HepG2 (cell line): ENCODE data around the gene TRPM6. TPM values are rescaled to one million over a fixed set of nuclear protein-coding genes. Genes with fewer than 3 reads are reported as not detected.

Experiments used
- ARID5B ChIP-seq: IDR thresholded peaks from 2 replicates; pipeline ENCODE4 v1.4.0; 2020; ENCODE audit warnings: mild to moderate bottlenecking, missing genetic modification reagents
- CCAR2 ChIP-seq: fragments of 200-400 bp; formaldehyde crosslinking; optimal IDR thresholded peaks from 2 replicates; pipeline ENCODE3; 2018; ENCODE audit warnings: low read depth, mild to moderate bottlenecking, low read length, moderate library complexity
- KDM2A ChIP-seq: sonication (generic); formaldehyde crosslinking; IDR thresholded peaks from 2 replicates; pipeline ENCODE4 v1.4.0; 2020; ENCODE audit warnings: low read depth, missing genetic modification reagents, borderline replicate concordance
- KDM5B ChIP-seq: sonication (generic); formaldehyde crosslinking; IDR thresholded peaks from 2 replicates; pipeline ENCODE4 v1.4.0; 2020; ENCODE audit warnings: missing genetic modification reagents, mild to moderate bottlenecking, borderline replicate concordance
- KLF16 ChIP-seq, 2 experiments: sonication (generic) in 1 of 2; formaldehyde crosslinking in 1 of 2; IDR thresholded peaks; 2 replicates each; pipeline versions ENCODE4 v1.6.1 to v1.8.0; 2016 to 2023; ENCODE audit warnings: missing genetic modification reagents in 2 of 2, missing compliant biosample characterization in 1 of 2
- XRCC5 ChIP-seq: fragments of 200-400 bp; formaldehyde crosslinking; optimal IDR thresholded peaks from 2 replicates; pipeline ENCODE3; 2017; ENCODE audit warnings: mild to moderate bottlenecking, low read length
- ZBTB7A ChIP-seq: sonication (generic); formaldehyde crosslinking; IDR thresholded peaks from 2 replicates; pipeline ENCODE4 v1.8.0; 2022; ENCODE audit warnings: mild to moderate bottlenecking, missing genetic modification reagents
- ZMYM4 ChIP-seq: sonication (generic); formaldehyde crosslinking; IDR thresholded peaks from 2 replicates; pipeline ENCODE4 v1.8.1; 2023; ENCODE audit warnings: mild to moderate bottlenecking, missing genetic modification reagents
- ZNF225 ChIP-seq: sonication (generic); formaldehyde crosslinking; IDR thresholded peaks from 2 replicates; pipeline ENCODE4 v1.4.0; 2020; ENCODE audit warnings: mild to moderate bottlenecking, missing genetic modification reagents
- ZNF644 ChIP-seq: IDR thresholded peaks from 2 replicates; pipeline ENCODE4 v1.6.1; 2016; ENCODE audit warnings: low read depth
- ZNF772 ChIP-seq: sonication (generic); formaldehyde crosslinking; IDR thresholded peaks from 2 replicates; pipeline ENCODE4 v1.5.0; 2020; ENCODE audit warnings: mild to moderate bottlenecking, missing genetic modification reagents
- polyA plus RNA-seq, 8 experiments: library from polyadenylated mRNA; depleted of rRNA in 3 of 8; stranded (reverse) in 7 of 8; unstranded in 1 of 8; fragments of >200 nt; fragmentation: Illumina TruSeq in 4 of 8; extraction: Trizol in 4 of 8; gene quantifications; 2 replicates each; pipeline versions ENCODE4 v1.2.1 to v1.2.3, GENCODE V29; 2011 to 2016; ENCODE audit warnings: low read depth in 4 of 8, missing spikeins in 1 of 8, mixed read lengths in 1 of 8; ENCODE audit not compliant: insufficient read depth in 1 of 8
- total RNA-seq, 5 experiments: library from RNA; depleted of rRNA; stranded (reverse); fragments of >200 nt; fragmentation: Illumina TruSeq; extraction: Trizol; gene quantifications; 2 replicates each; pipeline ENCODE4 v1.2.3, GENCODE V29; 2016; ENCODE audit warnings: low read depth in 1 of 5
- TF ChIP-seq, protein P1 (sequence below): sonication (generic); formaldehyde crosslinking; IDR thresholded peaks from 2 replicates; pipeline ENCODE4 v1.4.0; 2020; ENCODE audit warnings: missing genetic modification reagents
- TF ChIP-seq, protein P2 (sequence below): sonication (generic); formaldehyde crosslinking; IDR thresholded peaks from 2 replicates; pipeline ENCODE4 v1.5.0; 2020; ENCODE audit warnings: mild to moderate bottlenecking, missing genetic modification reagents
- TF ChIP-seq, protein P3 (sequence below): IDR thresholded peaks from 2 replicates; pipeline ENCODE4 v1.6.1; 2012; ENCODE audit warnings: inconsistent platforms

The TRPM6 gene
- total and polyA plus RNA-seq, 2 of the 13 experiments (the other 11 are each of a cell fraction or from before 2014, with no cell fraction given) = 0.01 to 0.09 TPM

DNA sequence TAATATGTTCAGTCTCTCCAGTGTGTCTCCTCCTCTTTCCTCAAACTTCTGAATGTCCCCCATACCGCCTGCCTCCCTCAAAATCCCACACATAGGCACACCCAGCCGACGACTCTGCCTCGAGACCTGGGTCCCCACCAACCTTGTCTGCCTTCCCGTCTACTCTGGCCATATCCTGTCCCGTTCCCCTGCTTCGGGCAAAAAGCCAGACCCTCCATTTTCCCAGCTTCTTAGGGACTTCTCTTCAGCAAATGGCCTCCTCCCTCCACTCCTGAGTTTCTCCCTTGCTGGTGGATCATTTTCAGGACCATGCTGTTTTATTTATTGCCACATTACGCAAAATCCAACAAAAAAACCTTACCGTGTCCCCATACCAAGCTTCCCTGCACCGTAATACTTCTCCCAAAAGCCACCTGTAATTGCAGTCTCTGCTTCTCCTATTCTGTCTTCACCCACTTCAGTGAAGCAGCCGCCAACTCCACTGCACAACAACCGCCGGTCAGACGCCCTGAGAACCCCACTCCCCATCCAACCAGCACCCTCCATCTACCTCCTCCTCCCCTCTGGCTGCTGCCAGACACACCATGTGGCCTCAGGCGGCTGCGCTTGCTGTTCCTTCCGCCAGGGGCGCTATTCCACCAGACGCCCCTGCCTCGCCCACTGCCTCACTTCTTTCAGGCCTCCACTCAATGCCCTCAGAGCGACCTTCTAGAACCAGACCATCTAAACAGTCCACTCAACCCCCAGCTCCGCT is 117.0 kb downstream of the TRPM6 start (continued):
- TF ChIP-seq, protein P1, sequence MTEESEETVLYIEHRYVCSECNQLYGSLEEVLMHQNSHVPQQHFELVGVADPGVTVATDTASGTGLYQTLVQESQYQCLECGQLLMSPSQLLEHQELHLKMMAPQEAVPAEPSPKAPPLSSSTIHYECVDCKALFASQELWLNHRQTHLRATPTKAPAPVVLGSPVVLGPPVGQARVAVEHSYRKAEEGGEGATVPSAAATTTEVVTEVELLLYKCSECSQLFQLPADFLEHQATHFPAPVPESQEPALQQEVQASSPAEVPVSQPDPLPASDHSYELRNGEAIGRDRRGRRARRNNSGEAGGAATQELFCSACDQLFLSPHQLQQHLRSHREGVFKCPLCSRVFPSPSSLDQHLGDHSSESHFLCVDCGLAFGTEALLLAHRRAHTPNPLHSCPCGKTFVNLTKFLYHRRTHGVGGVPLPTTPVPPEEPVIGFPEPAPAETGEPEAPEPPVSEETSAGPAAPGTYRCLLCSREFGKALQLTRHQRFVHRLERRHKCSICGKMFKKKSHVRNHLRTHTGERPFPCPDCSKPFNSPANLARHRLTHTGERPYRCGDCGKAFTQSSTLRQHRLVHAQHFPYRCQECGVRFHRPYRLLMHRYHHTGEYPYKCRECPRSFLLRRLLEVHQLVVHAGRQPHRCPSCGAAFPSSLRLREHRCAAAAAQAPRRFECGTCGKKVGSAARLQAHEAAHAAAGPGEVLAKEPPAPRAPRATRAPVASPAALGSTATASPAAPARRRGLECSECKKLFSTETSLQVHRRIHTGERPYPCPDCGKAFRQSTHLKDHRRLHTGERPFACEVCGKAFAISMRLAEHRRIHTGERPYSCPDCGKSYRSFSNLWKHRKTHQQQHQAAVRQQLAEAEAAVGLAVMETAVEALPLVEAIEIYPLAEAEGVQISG (CRISPR knock-in tag) = peak; percentile 49
- no peak for TF ChIP-seq CCAR2
- TF ChIP-seq, protein P2, sequence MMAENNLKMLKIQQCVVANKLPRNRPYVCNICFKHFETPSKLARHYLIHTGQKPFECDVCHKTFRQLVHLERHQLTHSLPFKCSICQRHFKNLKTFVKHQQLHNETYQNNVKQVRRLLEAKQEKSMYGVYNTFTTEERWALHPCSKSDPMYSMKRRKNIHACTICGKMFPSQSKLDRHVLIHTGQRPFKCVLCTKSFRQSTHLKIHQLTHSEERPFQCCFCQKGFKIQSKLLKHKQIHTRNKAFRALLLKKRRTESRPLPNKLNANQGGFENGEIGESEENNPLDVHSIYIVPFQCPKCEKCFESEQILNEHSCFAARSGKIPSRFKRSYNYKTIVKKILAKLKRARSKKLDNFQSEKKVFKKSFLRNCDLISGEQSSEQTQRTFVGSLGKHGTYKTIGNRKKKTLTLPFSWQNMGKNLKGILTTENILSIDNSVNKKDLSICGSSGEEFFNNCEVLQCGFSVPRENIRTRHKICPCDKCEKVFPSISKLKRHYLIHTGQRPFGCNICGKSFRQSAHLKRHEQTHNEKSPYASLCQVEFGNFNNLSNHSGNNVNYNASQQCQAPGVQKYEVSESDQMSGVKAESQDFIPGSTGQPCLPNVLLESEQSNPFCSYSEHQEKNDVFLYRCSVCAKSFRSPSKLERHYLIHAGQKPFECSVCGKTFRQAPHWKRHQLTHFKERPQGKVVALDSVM (CRISPR knock-in tag) = peak; percentile 71
- TF ChIP-seq, protein P3, sequence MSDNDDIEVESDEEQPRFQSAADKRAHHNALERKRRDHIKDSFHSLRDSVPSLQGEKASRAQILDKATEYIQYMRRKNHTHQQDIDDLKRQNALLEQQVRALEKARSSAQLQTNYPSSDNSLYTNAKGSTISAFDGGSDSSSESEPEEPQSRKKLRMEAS = peak; percentile 71
- TF ChIP-seq ZNF644 (CRISPR knock-in tag) = peak; percentile 20; the same call in 1 of the 2 replicates
- TF ChIP-seq KLF16 (CRISPR knock-in tag; IDR thresholded peaks at IDR 0.05) = 0 out of 4 replicates have a peak, but pooled peaks of 1 of the 2 experiments have one; percentile 36
- TF ChIP-seq KDM2A (CRISPR knock-in tag) = peak; percentile 56; the same call in 1 of the 2 replicates
- TF ChIP-seq ZMYM4 (CRISPR knock-in tag) = peak; percentile 78
- TF ChIP-seq ARID5B (CRISPR knock-in tag) = 0 out of 2 replicates have a peak, but pooled peaks have one; percentile 20
- TF ChIP-seq KDM5B (CRISPR knock-in tag) = 0 out of 2 replicates have a peak, but pooled peaks have one; percentile 19
- peak; percentile 86 for TF ChIP-seq XRCC5
- no peak for TF ChIP-seq ZNF225 (CRISPR knock-in tag)
- peak; percentile 74; the same call in 1 of the 2 replicates for TF ChIP-seq ZBTB7A (CRISPR knock-in tag)
- TF ChIP-seq ZNF772 (CRISPR knock-in tag) = 0 out of 2 replicates have a peak, but pooled peaks have one; percentile 27
- TF ChIP-seq, all 625 proteins: peak for 28
